AG04450 (cell line): Measurements from ENCODE around the gene TRAF2. TPM values are rescaled to one million over a fixed set of nuclear protein-coding genes. Genes with fewer than 3 reads are reported as not detected.

ENCODE experiments used
- CTCF ChIA-PET: fragments of 300-600, 350-600 bp; formaldehyde crosslinking; extraction: SDS; loops from one replicate; lab custom pipeline; 2022; ENCODE audit warnings: antibody characterized with exemption, inconsistent platforms; lab: Charles Lee
- POLR2A ChIA-PET: fragments of 350-600 bp; formaldehyde crosslinking; extraction: SDS; loops from one replicate; lab custom pipeline; 2021; ENCODE audit warnings: antibody characterized with exemption, inconsistent platforms; lab: Yijun Ruan, JAX
- DNase-seq: peaks from one replicate; pipeline ENCODE4 v3.0.0-alpha.2; 2011; ENCODE audit warnings: low read depth, low spot score
- H3K27ac ChIP-seq: one replicate; pipeline ENCODE4 v1.5.1; 2012; ENCODE audit warnings: low read depth, low read length, control low read depth
- H3K27me3 ChIP-seq: one replicate; pipeline ENCODE4 v1.6.0; 2012; ENCODE audit warnings: low read length; ENCODE audit not compliant: control insufficient read depth, insufficient read depth
- H3K4me3 ChIP-seq: 2 replicates; pipeline ENCODE4 v1.5.1; 2011; ENCODE audit warnings: mild to moderate bottlenecking, low read depth, low read length, control low read depth
- H3K9me3 ChIP-seq: 2 replicates; pipeline ENCODE4 v1.5.1; 2012; ENCODE audit warnings: low read length; ENCODE audit not compliant: control insufficient read depth, insufficient read depth
- polyA plus RNA-seq: library from polyadenylated mRNA; depleted of rRNA; stranded (reverse); fragments of >200 nt; gene quantifications from 2 replicates; pipeline ENCODE4 v1.2.3, GENCODE V29; 2011
- TF ChIP-seq, protein P1 (sequence below): IDR thresholded peaks from 2 replicates; pipeline ENCODE4 v1.5.1; 2011; ENCODE audit warnings: low read depth, low read length, control low read depth, inconsistent platforms

TRAF2 gene
- polyA plus RNA-seq, 1 experiment = 6.1 TPM

GRCh38 chr9:136935651-136936050 lies 49.3 kb downstream of the TRAF2 start:
- no peak overlapping the region for H3K27ac ChIP-seq
- H3K9me3 ChIP-seq = peaks cover 4% of the 10 kb centered on the region
- TF ChIP-seq, protein P1, sequence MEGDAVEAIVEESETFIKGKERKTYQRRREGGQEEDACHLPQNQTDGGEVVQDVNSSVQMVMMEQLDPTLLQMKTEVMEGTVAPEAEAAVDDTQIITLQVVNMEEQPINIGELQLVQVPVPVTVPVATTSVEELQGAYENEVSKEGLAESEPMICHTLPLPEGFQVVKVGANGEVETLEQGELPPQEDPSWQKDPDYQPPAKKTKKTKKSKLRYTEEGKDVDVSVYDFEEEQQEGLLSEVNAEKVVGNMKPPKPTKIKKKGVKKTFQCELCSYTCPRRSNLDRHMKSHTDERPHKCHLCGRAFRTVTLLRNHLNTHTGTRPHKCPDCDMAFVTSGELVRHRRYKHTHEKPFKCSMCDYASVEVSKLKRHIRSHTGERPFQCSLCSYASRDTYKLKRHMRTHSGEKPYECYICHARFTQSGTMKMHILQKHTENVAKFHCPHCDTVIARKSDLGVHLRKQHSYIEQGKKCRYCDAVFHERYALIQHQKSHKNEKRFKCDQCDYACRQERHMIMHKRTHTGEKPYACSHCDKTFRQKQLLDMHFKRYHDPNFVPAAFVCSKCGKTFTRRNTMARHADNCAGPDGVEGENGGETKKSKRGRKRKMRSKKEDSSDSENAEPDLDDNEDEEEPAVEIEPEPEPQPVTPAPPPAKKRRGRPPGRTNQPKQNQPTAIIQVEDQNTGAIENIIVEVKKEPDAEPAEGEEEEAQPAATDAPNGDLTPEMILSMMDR = no peak
- POLR2A ChIA-PET = no interaction called here
- H3K4me3 ChIP-seq = no peak overlapping the region
- no peak for DNase-seq
- H3K27me3 ChIP-seq = no peaks in the 10 kb centered on the region
- CTCF ChIA-PET = no interaction called here

GRCh38 chr9:136936645-136937170 lies 50.4 kb downstream of the TRAF2 start:
- ChIA-PET POLR2A (no interaction called here), CTCF (no interaction called here)
- H3K27ac ChIP-seq = no peak overlapping the region
- no peak for DNase-seq
- no peaks in the 10 kb centered on the region for H3K27me3 ChIP-seq
- H3K9me3 ChIP-seq = peaks cover 10% of the 10 kb centered on the region
- H3K4me3 ChIP-seq = no peak overlapping the region
- TF ChIP-seq, protein P1 = no peak

DNA sequence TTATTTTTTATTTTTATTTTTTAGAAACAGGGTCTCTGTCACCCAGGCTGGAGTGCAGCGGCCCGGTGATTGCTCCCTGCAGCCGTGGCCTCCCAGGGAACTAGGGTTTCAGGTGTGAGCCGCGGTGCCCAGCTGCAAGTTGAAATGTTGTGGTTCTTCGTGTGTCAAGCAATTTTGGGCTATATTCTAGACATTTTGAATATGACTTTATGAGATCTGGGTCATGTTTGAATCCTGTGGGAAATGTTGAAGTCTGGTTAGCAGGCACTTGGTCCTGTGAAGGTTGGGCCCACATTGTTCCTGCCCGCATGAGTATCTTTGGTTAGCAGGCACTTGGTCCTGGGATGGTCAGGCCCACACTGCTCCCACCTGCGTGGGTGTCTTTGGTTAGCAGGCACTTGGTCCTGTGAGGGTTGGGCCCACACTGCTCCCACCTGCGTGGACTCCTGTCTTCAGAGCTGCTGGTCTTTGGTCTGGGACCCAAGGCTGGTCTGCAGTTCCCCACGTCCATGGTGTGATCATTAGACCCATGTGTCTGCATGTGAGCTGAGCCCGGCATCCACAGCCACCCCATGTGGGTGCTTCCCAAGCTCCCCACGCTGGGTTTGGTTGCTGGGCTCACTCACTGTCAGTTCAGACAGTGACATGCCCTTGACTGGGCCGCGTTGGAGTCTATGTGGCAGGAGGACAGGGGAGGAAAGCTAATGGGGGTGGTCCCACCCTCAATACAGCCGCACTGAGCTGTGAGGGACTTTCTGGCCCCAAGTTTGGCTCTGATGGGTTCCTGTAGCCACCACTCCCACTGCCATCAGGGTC lies 51.1 kb downstream of the TRAF2 start:
- H3K27ac ChIP-seq = no peak overlapping the region
- no peak for DNase-seq
- peaks cover 10% of the 10 kb centered on the region for H3K9me3 ChIP-seq
- TF ChIP-seq, protein P1 = no peak
- H3K27me3 ChIP-seq = no peaks in the 10 kb centered on the region
- H3K4me3 ChIP-seq = no peak overlapping the region
- CTCF ChIA-PET = interaction anchor here (1.9 kb wide), 1 partner anchor 92 kb away, joined by 5 read pairs; no protein-coding TSS in a partner anchor
- POLR2A ChIA-PET = no interaction called here

DNA sequence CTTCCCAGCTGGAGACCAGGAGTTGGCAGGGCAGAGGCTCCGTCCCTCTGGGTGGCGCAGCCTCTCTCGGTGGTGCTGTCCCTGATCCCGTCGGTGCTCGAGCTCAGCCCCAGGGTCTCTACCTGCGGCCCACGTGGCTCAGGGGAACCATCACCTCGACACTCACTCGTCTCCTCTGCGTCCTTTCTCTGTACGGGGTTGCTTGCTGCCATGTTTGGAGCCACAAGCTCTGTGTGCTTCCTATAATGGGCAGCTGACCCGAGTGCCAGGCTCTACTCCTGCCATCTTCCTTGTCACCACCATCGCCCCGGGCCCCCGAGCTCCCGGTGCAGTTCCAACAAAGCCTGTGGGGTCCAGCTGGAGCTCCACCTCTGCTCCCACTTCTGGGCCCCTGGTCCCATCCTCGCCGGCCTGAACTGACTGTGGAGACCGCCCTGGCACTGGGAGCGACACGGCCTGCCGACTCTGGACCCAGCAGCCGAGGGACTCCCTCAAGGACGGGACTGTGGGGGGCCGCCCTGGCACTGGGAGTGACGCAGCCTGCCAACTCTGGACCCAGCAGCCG lies 53.2 kb downstream of the TRAF2 start:
- no peak overlapping the region for H3K4me3 ChIP-seq
- POLR2A ChIA-PET = no interaction called here
- CTCF ChIA-PET = interaction anchor here (1.9 kb wide), 1 partner anchor 90 kb away, joined by 5 read pairs; no protein-coding TSS in a partner anchor
- H3K9me3 ChIP-seq = peaks cover 16% of the 10 kb centered on the region
- TF ChIP-seq, protein P1 = no peak
- H3K27ac ChIP-seq = no peak overlapping the region
- DNase-seq = no peak
- no peaks in the 10 kb centered on the region for H3K27me3 ChIP-seq
